HG02759 (cell line): ENCODE measurements around the gene INTS6.

Source experiments
- ATAC-seq: cut with Tn5 transposase; IDR thresholded peaks from one replicate; pipeline ENCODE4 v1.9.1; 2021; ENCODE audit warnings: mild to moderate bottlenecking, moderate library complexity; ENCODE audit not compliant: unreplicated experiment

INTS6 gene

DNA sequence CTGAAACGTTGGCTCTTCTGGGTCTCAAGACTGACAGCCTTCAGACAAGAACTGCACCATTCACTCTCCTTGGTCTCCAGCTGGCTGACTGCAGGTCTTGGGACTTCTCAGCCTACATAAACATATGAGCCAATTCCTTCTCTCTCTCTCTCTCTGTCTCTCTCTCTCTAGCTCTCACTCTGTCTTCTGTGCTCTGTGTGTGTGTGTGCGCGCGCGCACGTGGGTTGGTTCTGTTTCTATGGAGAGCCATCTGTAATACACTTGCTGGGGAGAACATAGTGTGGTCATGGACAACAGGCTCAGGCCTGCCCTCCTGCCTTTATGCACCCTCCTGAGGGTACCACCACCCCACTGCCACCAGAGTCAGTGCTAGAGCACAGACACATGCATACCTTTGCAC is 127.0 kb downstream of the INTS6 start:
- no peak for ATAC-seq

DNA sequence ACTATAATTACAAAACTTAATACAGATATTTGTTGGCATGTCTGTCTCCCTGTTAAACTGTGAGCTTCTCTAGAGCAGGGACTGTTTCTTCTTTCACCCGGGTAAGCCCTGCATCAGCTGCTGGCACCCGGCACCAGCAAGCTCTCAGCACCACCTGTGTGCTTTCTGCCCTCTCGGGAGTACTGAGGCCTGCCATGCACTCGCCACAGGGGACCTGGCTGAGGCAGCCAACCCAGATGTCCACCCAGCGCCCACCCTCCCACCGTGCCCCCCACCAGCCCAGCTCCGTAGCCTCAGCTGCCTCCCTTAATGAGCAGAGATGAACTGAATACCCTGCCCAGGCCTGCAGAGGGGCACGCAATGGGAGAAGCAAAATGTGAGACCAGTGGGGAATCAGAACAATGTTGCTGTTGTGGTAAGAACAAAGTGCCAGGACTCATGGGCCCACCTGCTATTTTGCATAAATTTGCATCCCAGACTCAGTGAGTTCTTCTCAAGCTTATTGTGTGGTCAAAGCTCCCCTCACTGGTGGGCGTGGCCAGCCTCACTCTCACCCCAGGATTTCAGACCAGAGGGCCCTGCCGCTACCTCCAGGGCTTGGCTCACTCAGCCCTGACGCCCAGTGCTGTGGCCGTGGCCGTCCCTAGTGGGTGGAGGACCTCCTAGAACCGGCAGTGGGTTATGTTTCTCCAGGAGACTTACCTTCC is 128.0 kb downstream of the INTS6 start:
- ATAC-seq = peak; percentile 52

GRCh38 chr13:51323824-51324511 is 128.9 kb downstream of the INTS6 start:
- ATAC-seq = no peak

DNA sequence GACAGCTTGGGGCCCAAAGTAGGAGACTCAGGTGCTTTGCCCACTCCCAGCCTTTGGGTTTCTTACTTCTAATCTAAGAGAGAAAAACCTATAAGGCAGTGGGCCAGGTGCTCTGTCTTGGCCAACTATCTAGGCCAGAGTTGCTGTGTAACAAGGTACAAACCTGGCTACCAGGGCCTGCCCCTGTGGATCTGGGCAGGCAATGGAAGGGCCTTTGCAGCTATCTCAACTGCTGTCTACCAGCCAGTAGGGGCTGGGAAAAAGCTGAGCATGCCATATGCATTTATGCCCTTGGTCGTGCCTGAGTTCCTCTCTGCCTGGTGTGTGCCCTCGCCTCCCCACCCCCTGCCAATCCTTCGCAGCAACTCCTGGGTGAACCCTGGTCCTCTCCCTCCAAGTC is 130.0 kb downstream of the INTS6 start:
- ATAC-seq = no peak

- ATAC-seq = no peak
Observed at GRCh38 chr13:51321836-51322235, 131.0 kb downstream of the INTS6 start.

DNA sequence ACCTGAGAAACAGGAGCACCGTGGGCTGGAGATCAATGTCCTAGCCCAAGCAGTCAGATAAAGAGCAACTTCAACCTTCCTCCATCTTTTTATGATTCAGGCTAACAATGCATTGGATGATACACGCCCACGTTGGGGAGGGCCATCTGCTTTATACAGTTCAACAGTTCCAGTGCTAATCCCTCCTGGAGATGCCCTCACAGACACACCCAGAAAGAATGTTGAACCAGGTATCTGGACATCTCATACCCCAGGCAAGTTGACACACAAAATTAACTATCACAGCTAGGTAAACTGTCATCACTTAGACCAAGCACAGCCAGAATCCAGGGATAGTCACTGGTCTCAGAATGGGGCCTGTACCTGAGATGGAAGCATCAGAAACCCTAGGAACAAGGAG is 134.0 kb downstream of the INTS6 start:
- ATAC-seq = no peak

GRCh38 chr13:51318015-51318414 is 134.8 kb downstream of the INTS6 start:
- ATAC-seq = no peak

GRCh38 chr13:51317262-51317661 is 135.6 kb downstream of the INTS6 start:
- no peak for ATAC-seq

GRCh38 chr13:51313619-51314018 is 139.2 kb downstream of the INTS6 start:
- no peak for ATAC-seq

DNA sequence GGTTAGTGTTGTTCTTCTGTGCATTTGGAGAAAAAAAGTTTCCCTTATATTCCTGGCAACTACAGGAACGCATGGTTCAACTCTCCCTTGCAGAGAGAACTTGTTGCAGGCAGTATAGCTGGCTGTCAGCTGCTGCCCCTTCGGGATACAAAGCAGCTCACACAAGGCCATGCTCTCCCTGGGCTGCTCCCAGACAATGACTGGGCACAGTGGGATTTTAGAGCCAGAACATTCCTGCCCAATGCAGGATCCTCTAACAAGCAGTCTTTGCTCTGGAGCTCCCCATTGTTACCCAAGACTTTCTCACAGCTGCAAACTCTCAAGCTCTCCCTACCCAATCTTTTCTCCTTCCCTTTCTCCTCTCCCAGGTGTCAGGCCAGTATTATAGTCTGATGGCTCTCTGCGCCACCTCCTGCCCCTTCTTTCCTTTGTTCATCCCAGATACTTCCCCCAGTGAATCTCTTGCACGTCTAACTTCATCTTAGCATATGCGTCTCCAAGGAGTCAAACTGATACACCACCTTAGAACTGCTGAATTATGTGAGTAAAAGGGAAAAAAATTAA is 140.8 kb downstream of the INTS6 start:
- no peak for ATAC-seq
